ENCODE data around the gene ELOB.
A peak's percentile ranks its signal among the peaks of the same experiment; 100 is the strongest.

Gene ELOB

GRCh38 chr16:2783581-2784357 lies 6.7 kb upstream of the ELOB start:
- no peak for DNase-seq

GRCh38 chr16:2782583-2783351 lies 5.7 kb upstream of the ELOB start:
- no peak for DNase-seq

GRCh38 chr16:2779978-2780898 lies 3.2 kb upstream of the ELOB start:
- no peak for DNase-seq

GRCh38 chr16:2779151-2779920 lies 2.3 kb upstream of the ELOB start:
- DNase-seq: no peak

GRCh38 chr16:2778630-2778958 lies 1.5 kb upstream of the ELOB start:
- no peak for DNase-seq

GRCh38 chr16:2777903-2778629 lies 986 bp upstream of the ELOB start:
- DNase-seq: peak in 21 of 51 donors; percentile 4 to 78 (median 52)

- peak in 12 of 51 donors; percentile 32 to 74 (median 60) for DNase-seq
These were observed 460 bp downstream of the ELOB start for GRCh38 chr16:2776500-2777139.

GRCh38 chr16:2775765-2776499 lies 1.1 kb downstream of the ELOB start:
- DNase-seq: no peak

GRCh38 chr16:2775131-2775716 lies 1.9 kb downstream of the ELOB start:
- DNase-seq: no peak

- DNase-seq: no peak
These were observed 2.8 kb downstream of the ELOB start for GRCh38 chr16:2774161-2774891.

GRCh38 chr16:2773188-2773968 lies 3.7 kb downstream of the ELOB start:
- DNase-seq: no peak

GRCh38 chr16:2771496-2772402 lies 5.3 kb downstream of the ELOB start:
- no peak for DNase-seq

- no peak for DNase-seq
These were observed 6.8 kb downstream of the ELOB start for GRCh38 chr16:2770057-2770951.

- DNase-seq: no peak
These were observed 7.4 kb downstream of the ELOB start for GRCh38 chr16:2769675-2770056.

GRCh38 chr16:2769100-2769529 lies 8.0 kb downstream of the ELOB start:
- no peak for DNase-seq

Data from hypothalamus (tissue), 51 donors.